ENCODE measurements around the gene TXNDC11. TPM values are rescaled to one million over a fixed set of nuclear protein-coding genes. Genes with fewer than 3 reads are reported as not detected.

Gene TXNDC11
- total and polyA plus RNA-seq, 10 of the 15 experiments (the other 5 are each of a cell fraction or from before 2014, with no cell fraction given) = 1.7 to 86.7 (median 54.4) TPM

GRCh38 chr16:11630046-11630767 is 112.5 kb downstream of the TXNDC11 start:
- FAIRE-seq (no peak), DNase-seq (ENCODE audit: low read depth, low spot score) (no peak), ATAC-seq (no peak)
- no TSS peak for BruUV-seq (replicated peaks)
- in situ Hi-C loops (cut with MboI) (no loop called here), intact Hi-C loops (cut with micrococcal nuclease; ENCODE audit: unreplicated experiment) (no loop called here)
- SMC1A ChIA-PET (ENCODE audit: uncharacterized antibody, unreplicated experiment) = interaction anchor here (0.5 to 1.5 kb wide), 2 partner anchors 41 to 157 kb away, joined by 3 to 4 read pairs; no protein-coding TSS in a partner anchor
- no peak overlapping the region for H3K27ac ChIP-seq (ENCODE audit: control insufficient read depth, insufficient read depth)
- H3K4me2 ChIP-seq (ENCODE audit: control insufficient read depth, insufficient read depth) = no peak overlapping the region
- H3K36me3 ChIP-seq (ENCODE audit: control insufficient read depth in 2 of 2, insufficient read depth in 2 of 2, low read length in 1 of 2) = no peaks in the 10 kb centered on the region
- no peaks in the 10 kb centered on the region; the same call in 2 of the 3 replicates for H3K9me3 ChIP-seq (replicated peaks; ENCODE audit: control insufficient read depth, insufficient read depth, low read length)
- H3K27me3 ChIP-seq (replicated peaks in 1 of 2; ENCODE audit: control insufficient read depth in 2 of 2, insufficient read depth in 2 of 2, low read length in 1 of 2) = no peaks in the 10 kb centered on the region
- no peak overlapping the region for H2AFZ ChIP-seq (ENCODE audit: control insufficient read depth, low read depth, low read length)
- no peak overlapping the region for H3K9ac ChIP-seq (ENCODE audit: control insufficient read depth, insufficient read depth, low read length)
- H3K4me1 ChIP-seq (ENCODE audit: control insufficient read depth, insufficient read depth, low read length) = peaks cover 8% of the 10 kb centered on the region
- POLR2A ChIA-PET = interaction anchor here (0.5 kb wide), 1 partner anchor 14 kb away, joined by 3 read pairs; no protein-coding TSS in a partner anchor
- no peaks in the 10 kb centered on the region for H4K20me1 ChIP-seq (ENCODE audit: control insufficient read depth, insufficient read depth)
- no peaks in the 10 kb centered on the region for H3K79me2 ChIP-seq (ENCODE audit: control insufficient read depth, insufficient read depth, low read length)
- TF ChIP-seq POLR2A (IDR thresholded peaks at IDR 0.05; ENCODE audit: low read depth, low read length) (no peak), TCF12 (IDR thresholded peaks at IDR 0.05; ENCODE audit: low read depth, low read length) (no peak), HSF1 (IDR thresholded peaks at IDR 0.05; ENCODE audit: low read depth, low read length) (no peak), TCF3 (IDR thresholded peaks at IDR 0.05; ENCODE audit: borderline replicate concordance, insufficient read depth, low read depth, low read length) (no peak), CEBPZ (IDR thresholded peaks at IDR 0.05; ENCODE audit: low read depth, low read length) (no peak), CEBPB (IDR thresholded peaks at IDR 0.05; ENCODE audit: borderline replicate concordance in 1 of 2, low read depth in 2 of 2, low read length in 2 of 2) (no peak), GATAD2B (conservative IDR thresholded peaks at IDR 0.05; ENCODE audit: low read depth) (no peak), ZNF274 (IDR thresholded peaks at IDR 0.05; ENCODE audit: insufficient read depth, insufficient read length) (no peak), EZH2 (IDR thresholded peaks at IDR 0.05; ENCODE audit: borderline replicate concordance, control insufficient read depth, low read depth, low read length) (no peak)
- RAD21 ChIA-PET (ENCODE audit: unreplicated experiment) = interaction anchor here (2.2 kb wide), 1 partner anchor 98 kb away, joined by 7 read pairs; no protein-coding TSS in a partner anchor
- CTCF ChIA-PET = interaction anchor here (0.7 to 4.3 kb wide), 5 partner anchors 12 to 224 kb away, joined by 3 to 31 read pairs (median 3); no protein-coding TSS in a partner anchor
- WGBS (ENCODE audit: insufficient coverage, insufficient replicate concordance, low lambda C conversion rate, missing lambda C conversion rate) = 41% methylated on average over 12 of the region's 12 CpGs
- no peak overlapping the region for H3K4me3 ChIP-seq

Small RNA genes lying within 50 kb of the gene (small RNA-seq; reads per million reads assigned to genes)
- not detected for gene RF00017

Other genes with a start within 250 kb of the TXNDC11 start
Only the 7 nearest of the 8 such genes appear.
- 111 and 121 TPM in 2 replicates for gene LITAF, start 155.9 kb downstream of the TXNDC11 start, total RNA-seq (2014; rRNA removed)
- 124 and 125 TPM in 2 replicates for gene LITAF, start 155.9 kb downstream of the TXNDC11 start, total RNA-seq (2014; rRNA removed; fragmentation: Illumina TruSeq; extraction: Trizol)
- gene LITAF, start 155.9 kb downstream of the TXNDC11 start, total RNA-seq (2021) = 168 and 173 TPM in 2 replicates
- gene LITAF, start 155.9 kb downstream of the TXNDC11 start, polyA plus RNA-seq (2011; rRNA removed) = 99.2 and 112 TPM in 2 replicates
- 196 and 211 TPM in 2 replicates for gene LITAF, start 155.9 kb downstream of the TXNDC11 start, polyA plus RNA-seq (2014; fragmentation: Illumina TruSeq; extraction: Trizol)
- 100 to 1,000 TPM; 144 to 195 TPM for gene LITAF, start 155.9 kb downstream of the TXNDC11 start, polyA plus RNA-seq (2014; fragmentation: Nextera tagmentation; extraction: Ambion mirVana)
- gene LITAF, start 155.9 kb downstream of the TXNDC11 start, polyA plus RNA-seq (2014; rRNA removed) = 103 and 115 TPM in 2 replicates
- 100 to 1,000 TPM; 150 to 154 TPM for gene LITAF, start 155.9 kb downstream of the TXNDC11 start, polyA plus RNA-seq (2016; fragmentation: Nextera tagmentation; extraction: Ambion mirVana)
- gene SNN, start 74.4 kb downstream of the TXNDC11 start, total RNA-seq (2014; rRNA removed) = 25.6 and 28.2 TPM in 2 replicates
- gene SNN, start 74.4 kb downstream of the TXNDC11 start, total RNA-seq (2014; rRNA removed; fragmentation: Illumina TruSeq; extraction: Trizol) = 26.9 and 27.3 TPM in 2 replicates
- gene SNN, start 74.4 kb downstream of the TXNDC11 start, total RNA-seq (2021) = 38.5 and 40.4 TPM in 2 replicates
- 32.8 and 43.4 TPM in 2 replicates for gene SNN, start 74.4 kb downstream of the TXNDC11 start, polyA plus RNA-seq (2011; rRNA removed)
- gene SNN, start 74.4 kb downstream of the TXNDC11 start, polyA plus RNA-seq (2014; fragmentation: Illumina TruSeq; extraction: Trizol) = 26.5 and 32.4 TPM in 2 replicates
- gene SNN, start 74.4 kb downstream of the TXNDC11 start, polyA plus RNA-seq (2014; fragmentation: Nextera tagmentation; extraction: Ambion mirVana) = 1 to 10 TPM; 2.2 to 5.2 TPM
- gene SNN, start 74.4 kb downstream of the TXNDC11 start, polyA plus RNA-seq (2014; rRNA removed) = 40.0 and 42.4 TPM in 2 replicates
- 10 to 100 TPM; 17.4 to 22.6 TPM for gene SNN, start 74.4 kb downstream of the TXNDC11 start, polyA plus RNA-seq (2016; fragmentation: Nextera tagmentation; extraction: Ambion mirVana)
- gene ZC3H7A, start 54.4 kb upstream of the TXNDC11 start, total RNA-seq (2014; rRNA removed) = 53.8 and 61.9 TPM in 2 replicates
- gene ZC3H7A, start 54.4 kb upstream of the TXNDC11 start, total RNA-seq (2014; rRNA removed; fragmentation: Illumina TruSeq; extraction: Trizol) = 63.2 and 68.6 TPM in 2 replicates
- 67.0 and 67.9 TPM in 2 replicates for gene ZC3H7A, start 54.4 kb upstream of the TXNDC11 start, total RNA-seq (2021)
- gene ZC3H7A, start 54.4 kb upstream of the TXNDC11 start, polyA plus RNA-seq (2011; rRNA removed) = 188 and 243 TPM in 2 replicates
- 94.8 and 123 TPM in 2 replicates for gene ZC3H7A, start 54.4 kb upstream of the TXNDC11 start, polyA plus RNA-seq (2014; fragmentation: Illumina TruSeq; extraction: Trizol)
- 10 to 100 TPM; 46.3 to 77.8 TPM for gene ZC3H7A, start 54.4 kb upstream of the TXNDC11 start, polyA plus RNA-seq (2014; fragmentation: Nextera tagmentation; extraction: Ambion mirVana)
- gene ZC3H7A, start 54.4 kb upstream of the TXNDC11 start, polyA plus RNA-seq (2014; rRNA removed) = 54.6 and 56.6 TPM in 2 replicates
- 10 to 100 TPM; 69.4 to 70.0 TPM for gene ZC3H7A, start 54.4 kb upstream of the TXNDC11 start, polyA plus RNA-seq (2016; fragmentation: Nextera tagmentation; extraction: Ambion mirVana)
- gene RSL1D1, start 108.7 kb upstream of the TXNDC11 start, total RNA-seq (2014; rRNA removed) = 106 and 169 TPM in 2 replicates
- gene RSL1D1, start 108.7 kb upstream of the TXNDC11 start, total RNA-seq (2014; rRNA removed; fragmentation: Illumina TruSeq; extraction: Trizol) = 298 and 321 TPM in 2 replicates
- gene RSL1D1, start 108.7 kb upstream of the TXNDC11 start, total RNA-seq (2021) = 191 and 195 TPM in 2 replicates
- 182 and 374 TPM in 2 replicates for gene RSL1D1, start 108.7 kb upstream of the TXNDC11 start, polyA plus RNA-seq (2011; rRNA removed)
- gene RSL1D1, start 108.7 kb upstream of the TXNDC11 start, polyA plus RNA-seq (2014; fragmentation: Illumina TruSeq; extraction: Trizol) = 535 and 601 TPM in 2 replicates
- 100 to 1,000 TPM; 288 to 367 TPM for gene RSL1D1, start 108.7 kb upstream of the TXNDC11 start, polyA plus RNA-seq (2014; fragmentation: Nextera tagmentation; extraction: Ambion mirVana)
- 139 and 173 TPM in 2 replicates for gene RSL1D1, start 108.7 kb upstream of the TXNDC11 start, polyA plus RNA-seq (2014; rRNA removed)
- 100 to 1,000 TPM; 366 to 393 TPM for gene RSL1D1, start 108.7 kb upstream of the TXNDC11 start, polyA plus RNA-seq (2016; fragmentation: Nextera tagmentation; extraction: Ambion mirVana)
- 61.3 and 75.8 TPM in 2 replicates for gene GSPT1, start 173.1 kb upstream of the TXNDC11 start, total RNA-seq (2014; rRNA removed)
- 92.3 and 95.8 TPM in 2 replicates for gene GSPT1, start 173.1 kb upstream of the TXNDC11 start, total RNA-seq (2014; rRNA removed; fragmentation: Illumina TruSeq; extraction: Trizol)
- gene GSPT1, start 173.1 kb upstream of the TXNDC11 start, total RNA-seq (2021) = 138 and 142 TPM in 2 replicates
- gene GSPT1, start 173.1 kb upstream of the TXNDC11 start, polyA plus RNA-seq (2011; rRNA removed) = 104 and 122 TPM in 2 replicates
- 168 and 192 TPM in 2 replicates for gene GSPT1, start 173.1 kb upstream of the TXNDC11 start, polyA plus RNA-seq (2014; fragmentation: Illumina TruSeq; extraction: Trizol)
- gene GSPT1, start 173.1 kb upstream of the TXNDC11 start, polyA plus RNA-seq (2014; fragmentation: Nextera tagmentation; extraction: Ambion mirVana) = 10 to 100 TPM; 46.7 to 63.5 TPM
- gene GSPT1, start 173.1 kb upstream of the TXNDC11 start, polyA plus RNA-seq (2014; rRNA removed) = 69.6 and 72.2 TPM in 2 replicates
- 100 to 1,000 TPM; 139 to 181 TPM for gene GSPT1, start 173.1 kb upstream of the TXNDC11 start, polyA plus RNA-seq (2016; fragmentation: Nextera tagmentation; extraction: Ambion mirVana)
- gene NPIPB2, start 199.2 kb upstream of the TXNDC11 start, total RNA-seq (2014; rRNA removed) = 5.0 and 10.7 TPM in 2 replicates
- 7.4 and 9.7 TPM in 2 replicates for gene NPIPB2, start 199.2 kb upstream of the TXNDC11 start, total RNA-seq (2014; rRNA removed; fragmentation: Illumina TruSeq; extraction: Trizol)
- gene NPIPB2, start 199.2 kb upstream of the TXNDC11 start, total RNA-seq (2021) = 9.1 and 13.2 TPM in 2 replicates
- gene NPIPB2, start 199.2 kb upstream of the TXNDC11 start, polyA plus RNA-seq (2011; rRNA removed) = 29.3 and 33.0 TPM in 2 replicates
- 14.3 and 19.0 TPM in 2 replicates for gene NPIPB2, start 199.2 kb upstream of the TXNDC11 start, polyA plus RNA-seq (2014; fragmentation: Illumina TruSeq; extraction: Trizol)
- 1 to 10 TPM; 1.9 to 4.0 TPM for gene NPIPB2, start 199.2 kb upstream of the TXNDC11 start, polyA plus RNA-seq (2014; fragmentation: Nextera tagmentation; extraction: Ambion mirVana)
- gene NPIPB2, start 199.2 kb upstream of the TXNDC11 start, polyA plus RNA-seq (2014; rRNA removed) = 12.1 TPM in 2 replicates
- gene NPIPB2, start 199.2 kb upstream of the TXNDC11 start, polyA plus RNA-seq (2016; fragmentation: Nextera tagmentation; extraction: Ambion mirVana) = 10 to 100 TPM; 10.1 to 11.5 TPM
- 149 and 170 TPM in 2 replicates for gene TNFRSF17, start 222.4 kb upstream of the TXNDC11 start, total RNA-seq (2014; rRNA removed)
- 129 and 130 TPM in 2 replicates for gene TNFRSF17, start 222.4 kb upstream of the TXNDC11 start, total RNA-seq (2014; rRNA removed; fragmentation: Illumina TruSeq; extraction: Trizol)
- gene TNFRSF17, start 222.4 kb upstream of the TXNDC11 start, total RNA-seq (2021) = 92.4 and 106 TPM in 2 replicates
- 296 and 352 TPM in 2 replicates for gene TNFRSF17, start 222.4 kb upstream of the TXNDC11 start, polyA plus RNA-seq (2011; rRNA removed)
- gene TNFRSF17, start 222.4 kb upstream of the TXNDC11 start, polyA plus RNA-seq (2014; fragmentation: Illumina TruSeq; extraction: Trizol) = 132 and 138 TPM in 2 replicates
- 100 to 1,000 TPM; 453 to 461 TPM for gene TNFRSF17, start 222.4 kb upstream of the TXNDC11 start, polyA plus RNA-seq (2014; fragmentation: Nextera tagmentation; extraction: Ambion mirVana)
- gene TNFRSF17, start 222.4 kb upstream of the TXNDC11 start, polyA plus RNA-seq (2014; rRNA removed) = 107 and 114 TPM in 2 replicates
- gene TNFRSF17, start 222.4 kb upstream of the TXNDC11 start, polyA plus RNA-seq (2016; fragmentation: Nextera tagmentation; extraction: Ambion mirVana) = 100 to 1,000 TPM; 209 to 213 TPM